Forelimb muscle (tissue), 1 donor: ENCODE results near the gene LMF1. TPM values are rescaled to one million over a fixed set of nuclear protein-coding genes. Genes with fewer than 3 reads are reported as not detected.

Experiments
- DNase-seq: peaks from one replicate; pipeline ENCODE4 v3.0.0-alpha.2; 2013; ENCODE audit warnings: low read depth
- polyA plus RNA-seq: library from polyadenylated mRNA; unstranded; fragments of 120-200 nt; gene quantifications from one replicate; pipeline ENCODE4 v1.2.1, GENCODE V29; 2013; ENCODE audit not compliant: insufficient read length

LMF1 gene
- polyA plus RNA-seq, 1 donor = 9.4 TPM

DNA sequence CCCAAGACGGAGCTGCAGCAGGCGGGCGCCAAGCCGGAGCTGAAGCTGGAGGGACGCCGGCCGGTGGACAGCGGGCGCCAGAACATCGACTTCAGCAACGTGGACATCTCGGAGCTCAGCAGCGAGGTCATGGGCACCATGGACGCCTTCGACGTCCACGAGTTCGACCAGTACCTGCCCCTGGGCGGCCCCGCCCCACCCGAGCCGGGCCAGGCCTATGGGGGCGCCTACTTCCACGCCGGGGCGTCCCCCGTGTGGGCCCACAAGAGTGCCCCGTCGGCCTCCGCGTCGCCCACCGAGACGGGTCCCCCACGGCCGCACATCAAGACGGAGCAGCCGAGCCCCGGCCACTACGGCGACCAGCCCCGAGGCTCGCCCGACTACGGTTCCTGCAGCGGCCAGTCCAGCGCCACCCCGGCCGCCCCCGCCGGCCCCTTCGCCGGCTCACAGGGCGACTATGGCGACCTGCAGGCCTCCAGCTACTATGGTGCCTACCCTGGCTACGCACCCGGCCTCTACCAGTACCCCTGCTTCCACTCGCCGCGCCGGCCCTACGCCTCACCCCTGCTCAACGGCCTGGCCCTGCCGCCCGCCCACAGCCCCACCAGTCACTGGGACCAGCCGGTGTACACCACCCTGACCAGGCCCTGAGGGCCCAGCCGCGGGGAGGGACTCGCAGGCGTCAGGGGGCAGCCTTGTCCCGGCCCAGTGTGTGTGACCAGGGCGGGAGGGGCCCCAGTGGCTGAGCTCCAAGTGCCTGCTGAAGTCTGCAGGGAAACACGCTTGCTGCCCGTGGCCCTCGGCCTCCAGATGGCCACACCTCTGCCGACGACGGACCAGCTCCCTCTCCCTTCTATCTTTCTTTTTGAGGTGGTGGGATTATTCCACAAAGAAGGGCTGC lies 14.2 kb upstream of the LMF1 start:
- DNase-seq = no peak

DNA sequence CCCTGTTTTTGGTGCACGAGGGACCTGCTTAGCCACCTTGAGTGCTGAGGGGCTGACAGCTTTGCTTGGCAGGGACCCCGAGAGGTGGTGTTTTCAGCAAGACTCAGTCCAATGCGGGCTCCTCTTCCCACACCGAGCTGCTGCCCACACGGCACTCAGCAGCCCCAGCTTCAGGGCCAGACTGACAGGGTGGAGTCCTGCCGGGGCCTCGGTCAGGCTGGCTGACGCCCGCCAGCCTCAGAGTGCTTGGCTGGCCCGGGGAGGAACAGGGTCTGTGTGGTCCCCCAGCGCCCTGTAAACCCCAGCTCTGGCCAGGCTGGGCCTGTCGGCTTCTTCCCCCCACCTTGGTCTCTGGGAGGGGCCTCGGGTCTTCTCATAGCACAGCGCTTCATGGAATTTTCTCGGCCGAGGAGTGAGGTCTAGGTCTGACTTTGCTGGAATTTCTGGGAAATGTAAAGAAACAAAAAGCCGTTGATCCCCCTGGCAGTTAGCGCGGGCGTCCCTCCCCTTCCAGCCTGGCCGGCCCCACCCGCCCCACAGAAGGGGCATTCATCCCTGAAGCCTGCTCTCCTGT lies 13.4 kb upstream of the LMF1 start:
- DNase-seq = no peak

DNA sequence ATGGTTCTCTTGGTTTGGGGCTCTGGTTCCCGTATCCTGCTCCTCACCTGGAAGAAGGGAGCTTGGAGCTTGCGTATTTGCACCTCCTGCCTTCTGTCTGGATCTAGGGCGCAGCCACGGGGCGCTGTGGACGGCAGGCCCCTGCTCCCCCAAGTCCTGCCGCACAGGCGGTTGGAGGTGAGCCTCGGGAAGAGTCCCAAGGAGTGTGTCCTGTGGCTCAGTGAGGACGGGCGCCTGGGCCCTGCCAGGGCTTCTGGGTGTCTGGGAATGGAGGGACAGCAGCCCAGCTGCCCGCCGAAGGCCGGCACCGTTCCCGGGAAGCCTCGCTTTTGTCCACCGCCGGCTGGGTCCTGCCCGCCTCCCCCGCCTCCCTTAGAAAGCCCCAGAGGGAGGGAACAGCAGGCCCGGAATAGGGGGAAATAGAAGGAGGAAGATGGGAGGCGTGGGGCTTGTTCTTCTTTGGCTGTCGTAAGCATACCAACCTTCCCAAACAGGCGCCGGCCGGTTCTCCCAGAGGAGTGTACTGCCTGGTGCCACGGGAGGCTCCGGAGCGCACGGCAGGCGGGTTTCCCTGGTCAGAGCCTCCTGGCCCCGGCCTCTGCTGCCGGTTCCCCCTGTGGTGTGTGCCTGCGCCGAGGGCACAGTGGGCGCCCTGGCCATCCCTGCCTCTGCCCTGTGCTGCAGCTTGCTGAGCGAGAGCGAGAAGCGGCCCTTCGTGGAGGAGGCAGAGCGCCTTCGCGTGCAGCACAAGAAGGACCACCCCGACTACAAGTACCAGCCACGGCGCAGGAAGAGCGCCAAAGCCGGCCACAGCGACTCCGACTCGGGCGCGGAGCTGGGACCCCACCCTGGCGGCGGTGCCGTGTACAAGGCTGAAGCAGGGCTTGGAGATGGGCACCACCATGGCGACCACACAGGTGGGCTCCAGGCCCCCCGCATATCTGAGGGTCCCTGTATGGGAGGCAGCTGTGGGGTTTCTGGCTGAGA lies 12.6 kb upstream of the LMF1 start:
- no peak for DNase-seq

DNA sequence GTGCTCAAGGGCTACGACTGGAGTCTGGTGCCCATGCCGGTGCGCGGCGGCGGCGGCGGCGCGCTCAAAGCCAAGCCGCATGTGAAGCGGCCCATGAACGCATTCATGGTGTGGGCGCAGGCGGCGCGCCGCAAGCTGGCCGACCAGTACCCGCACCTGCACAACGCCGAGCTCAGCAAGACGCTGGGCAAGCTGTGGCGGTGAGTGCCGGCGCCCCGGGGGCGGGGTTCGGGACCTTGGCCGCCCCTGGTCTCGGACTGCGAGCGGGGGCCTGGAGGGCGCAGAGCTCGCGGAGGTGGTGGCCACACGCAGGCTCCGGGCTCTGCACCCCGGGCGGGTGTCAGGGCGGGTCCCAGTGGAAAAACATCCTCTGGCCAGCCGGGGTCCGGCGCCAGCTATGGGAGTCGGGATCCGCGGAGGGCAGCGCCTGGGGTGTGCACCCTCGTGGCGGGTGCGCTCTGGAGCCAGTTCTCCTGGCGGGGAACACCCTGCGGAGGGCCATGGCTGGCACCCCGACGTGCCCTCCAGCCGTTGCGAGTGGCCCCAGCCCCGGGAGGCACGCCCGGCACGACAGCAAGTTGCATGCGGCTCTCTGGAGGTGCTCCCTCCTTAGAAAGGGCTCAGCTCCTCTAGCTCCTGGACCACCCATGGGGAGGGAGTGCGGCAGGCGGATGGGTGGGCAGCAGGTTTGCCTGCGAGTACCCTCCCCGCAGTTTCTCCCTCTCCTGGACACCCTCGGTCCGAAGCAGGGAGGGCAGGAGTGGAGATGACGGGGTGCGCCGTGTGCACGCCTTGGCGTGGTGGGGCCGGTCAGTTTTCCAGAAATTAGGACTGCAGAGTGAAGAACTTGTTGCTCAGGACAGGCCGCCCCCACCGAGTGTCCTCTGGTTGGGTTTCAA lies 11.6 kb upstream of the LMF1 start:
- DNase-seq = no peak

- no peak for DNase-seq
Observed at GRCh38 chr16:981695-982144, 10.9 kb upstream of the LMF1 start, which contains the start of gene SOX8. Gene SOX8, plus strand, starts transcription at chr16:981770. Its CDS starts 153 bp downstream, at chr16:981923.

DNA sequence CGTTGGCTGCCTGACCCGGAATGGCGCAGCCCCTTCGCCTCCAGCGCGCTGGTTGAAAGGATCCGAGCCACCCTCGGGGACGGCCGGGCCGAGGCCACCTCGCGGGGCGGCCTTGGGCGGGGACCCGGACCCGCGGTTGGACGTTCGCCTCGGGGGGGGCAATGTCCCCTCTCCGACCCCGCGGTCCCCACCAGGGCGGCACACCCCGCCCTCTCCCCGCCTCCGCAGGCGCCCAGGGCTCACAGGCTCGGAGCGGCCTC lies 9.7 kb upstream of the LMF1 start:
- DNase-seq = no peak

- no peak for DNase-seq
Observed at GRCh38 chr16:979859-980594, 9.2 kb upstream of the LMF1 start.

DNA sequence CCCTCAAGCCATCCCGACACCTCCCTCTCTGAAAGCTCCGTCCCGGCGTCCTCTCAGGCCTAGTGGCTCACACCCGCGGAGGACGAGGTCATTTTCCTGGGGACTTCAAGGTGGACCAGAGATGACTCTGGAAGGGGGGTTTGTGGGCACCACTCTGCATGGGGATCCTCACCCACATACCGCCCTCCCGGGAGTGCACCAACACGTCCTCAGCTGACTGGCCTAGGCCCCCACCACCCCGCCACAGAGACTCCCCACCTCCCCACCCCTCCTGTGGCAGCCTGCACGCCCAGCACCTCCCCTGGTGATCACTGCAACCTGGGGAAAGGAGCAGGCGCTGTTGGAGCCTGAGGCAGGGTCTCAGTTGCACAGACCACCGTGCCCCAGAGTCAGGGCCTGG lies 8.4 kb upstream of the LMF1 start:
- DNase-seq = no peak

GRCh38 chr16:978403-978802 lies 7.6 kb upstream of the LMF1 start:
- no peak for DNase-seq

- DNase-seq = no peak
Observed at GRCh38 chr16:977896-978295, 7.1 kb upstream of the LMF1 start.

DNA sequence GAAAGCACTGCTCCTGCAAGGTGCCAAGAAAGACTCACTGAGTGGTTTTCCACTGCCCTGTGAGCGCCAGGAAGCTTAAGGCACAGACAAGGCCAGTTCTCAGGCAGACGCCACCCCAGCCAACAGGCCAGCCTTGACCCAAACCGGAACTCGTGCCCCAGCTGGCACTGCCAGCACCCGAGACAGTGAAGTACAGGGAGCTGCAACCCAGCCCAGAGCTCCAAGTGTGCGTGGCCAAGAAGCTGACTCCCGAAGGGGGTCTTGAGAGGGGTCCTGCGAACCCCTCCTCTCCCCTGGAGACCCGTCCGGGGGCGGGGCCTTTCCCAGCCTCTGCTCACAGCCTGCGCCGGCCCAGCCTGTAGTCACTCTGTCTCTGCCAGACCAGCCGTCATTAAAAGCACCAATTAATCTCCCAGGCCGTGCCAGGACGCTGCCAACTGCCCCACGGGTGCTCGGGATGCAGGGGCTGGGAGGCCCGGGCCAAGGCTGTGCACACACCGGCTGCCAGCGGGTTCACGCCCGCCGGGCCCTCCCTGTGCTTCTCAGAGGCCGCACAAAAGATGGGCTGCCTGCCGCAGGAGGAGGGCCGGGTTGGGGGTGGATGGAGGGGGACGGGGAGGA lies 6.4 kb upstream of the LMF1 start:
- DNase-seq = no peak

- no peak for DNase-seq
Observed at GRCh38 chr16:976389-976931, 5.7 kb upstream of the LMF1 start.

GRCh38 chr16:975291-975690 lies 4.5 kb upstream of the LMF1 start:
- no peak for DNase-seq

DNA sequence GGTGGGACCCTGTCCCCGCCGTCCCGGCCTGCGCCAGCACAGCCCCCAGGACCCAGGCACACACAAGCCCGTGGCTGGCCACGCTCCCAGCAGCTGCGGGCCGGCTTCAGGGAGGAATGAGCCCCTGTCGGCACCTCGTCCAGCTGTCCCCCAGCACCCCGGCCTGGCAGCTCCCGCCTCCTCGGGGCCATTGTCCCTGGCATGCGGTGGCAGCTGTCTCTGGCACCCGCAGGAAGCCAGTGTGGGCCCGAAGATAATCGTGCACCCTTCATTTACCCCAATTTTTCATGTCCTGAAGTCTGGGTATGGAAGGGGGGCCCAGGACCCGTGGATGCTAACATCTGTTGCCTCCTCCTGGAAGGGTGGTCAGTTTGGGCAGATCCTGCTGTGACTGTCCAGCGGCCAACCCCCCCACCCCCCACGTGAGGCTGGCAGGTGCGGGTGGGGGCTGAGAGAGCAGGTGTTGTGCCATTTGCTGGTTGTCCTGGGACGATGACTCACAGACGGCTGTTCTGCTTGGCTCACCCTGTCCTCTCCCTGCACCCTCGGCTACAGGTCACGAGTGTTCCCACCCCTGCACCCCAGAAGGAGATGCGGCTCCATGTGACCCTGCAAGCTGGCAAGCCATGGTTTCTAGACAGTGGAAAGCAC lies 4.0 kb upstream of the LMF1 start:
- no peak for DNase-seq

- DNase-seq = no peak
Observed at GRCh38 chr16:974001-974601, 3.3 kb upstream of the LMF1 start.

DNA sequence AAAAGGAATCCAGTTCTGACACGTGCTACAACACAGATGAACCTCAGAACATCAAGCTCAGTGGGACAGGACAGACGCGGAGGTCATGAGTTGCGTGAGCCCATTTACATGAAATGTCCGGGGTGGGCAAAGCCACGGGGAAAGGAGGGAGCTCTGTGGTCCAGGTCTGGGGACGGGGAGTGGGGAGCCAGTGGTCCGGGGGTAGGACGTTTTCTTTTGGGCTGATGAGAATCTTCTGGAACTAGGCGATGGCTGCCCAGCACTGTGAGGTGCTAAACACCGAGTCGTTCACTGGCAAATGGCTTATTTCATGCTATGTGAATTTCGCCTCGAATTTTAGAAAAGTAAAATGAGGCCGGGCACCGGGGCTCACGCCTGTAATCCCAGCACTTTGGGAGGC lies 2.6 kb upstream of the LMF1 start:
- no peak for DNase-seq

GRCh38 chr16:972316-973002 lies 1.7 kb upstream of the LMF1 start:
- no peak for DNase-seq

- no peak for DNase-seq
Observed at GRCh38 chr16:971981-972315, 1.2 kb upstream of the LMF1 start.

DNA sequence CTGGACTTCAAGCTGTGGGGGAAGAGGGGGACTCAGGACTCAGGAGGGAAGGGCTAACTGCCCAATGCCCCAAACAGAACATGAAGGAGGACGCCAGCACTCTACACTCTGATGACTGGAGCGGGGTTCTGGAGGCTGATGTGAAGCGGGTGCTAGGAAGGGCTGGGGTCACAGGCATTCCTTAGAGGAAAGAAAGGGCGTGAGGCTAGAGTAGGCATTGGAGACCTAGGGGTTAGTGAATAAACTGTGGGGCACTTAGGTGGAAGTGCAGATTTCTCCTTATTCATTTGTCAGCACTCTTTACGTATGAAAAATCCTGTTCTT lies 760 bp upstream of the LMF1 start:
- DNase-seq = no peak
